ENCODE measurements around the gene RPH3AL. TPM values are rescaled to one million over a fixed set of nuclear protein-coding genes. Genes with fewer than 3 reads are reported as not detected.
"Not testable (repeated sequence)": the region's sequence is repeated elsewhere in the genome, so short reads cannot be mapped to it uniquely, and the experiment has no call there.

RPH3AL gene
- total RNA-seq, 6 donors from 2014 or later, result 33.6 to 93.2 (median 54.3) TPM

- no peaks in the 10 kb centered on the region for H3K9me3 ChIP-seq
- TF ChIP-seq, protein P1, sequence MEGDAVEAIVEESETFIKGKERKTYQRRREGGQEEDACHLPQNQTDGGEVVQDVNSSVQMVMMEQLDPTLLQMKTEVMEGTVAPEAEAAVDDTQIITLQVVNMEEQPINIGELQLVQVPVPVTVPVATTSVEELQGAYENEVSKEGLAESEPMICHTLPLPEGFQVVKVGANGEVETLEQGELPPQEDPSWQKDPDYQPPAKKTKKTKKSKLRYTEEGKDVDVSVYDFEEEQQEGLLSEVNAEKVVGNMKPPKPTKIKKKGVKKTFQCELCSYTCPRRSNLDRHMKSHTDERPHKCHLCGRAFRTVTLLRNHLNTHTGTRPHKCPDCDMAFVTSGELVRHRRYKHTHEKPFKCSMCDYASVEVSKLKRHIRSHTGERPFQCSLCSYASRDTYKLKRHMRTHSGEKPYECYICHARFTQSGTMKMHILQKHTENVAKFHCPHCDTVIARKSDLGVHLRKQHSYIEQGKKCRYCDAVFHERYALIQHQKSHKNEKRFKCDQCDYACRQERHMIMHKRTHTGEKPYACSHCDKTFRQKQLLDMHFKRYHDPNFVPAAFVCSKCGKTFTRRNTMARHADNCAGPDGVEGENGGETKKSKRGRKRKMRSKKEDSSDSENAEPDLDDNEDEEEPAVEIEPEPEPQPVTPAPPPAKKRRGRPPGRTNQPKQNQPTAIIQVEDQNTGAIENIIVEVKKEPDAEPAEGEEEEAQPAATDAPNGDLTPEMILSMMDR (IDR thresholded peaks at IDR 0.05), result no peak
- no peak for TF ChIP-seq POLR2AphosphoS5 (IDR thresholded peaks at IDR 0.05)
- no peaks in the 10 kb centered on the region for H3K27me3 ChIP-seq
- ATAC-seq (ENCODE audit: low FRiP score in 2 of 2) (no peak), DNase-seq (no peak)
- H3K4me1 ChIP-seq, result peaks cover 0 to 12% (median 11%) of the 10 kb centered on the region in 4 donors
- H3K36me3 ChIP-seq, result no peaks in the 10 kb centered on the region
- WGBS, 2 donors, result 84 to 90% methylated on average over 19 of the region's 19 CpGs
- H3K27ac ChIP-seq, result no peak overlapping the region
- H3K4me3 ChIP-seq, result no peak overlapping the region
Observed at GRCh38 chr17:227946-228615, 124.5 kb downstream of the RPH3AL start.

DNA sequence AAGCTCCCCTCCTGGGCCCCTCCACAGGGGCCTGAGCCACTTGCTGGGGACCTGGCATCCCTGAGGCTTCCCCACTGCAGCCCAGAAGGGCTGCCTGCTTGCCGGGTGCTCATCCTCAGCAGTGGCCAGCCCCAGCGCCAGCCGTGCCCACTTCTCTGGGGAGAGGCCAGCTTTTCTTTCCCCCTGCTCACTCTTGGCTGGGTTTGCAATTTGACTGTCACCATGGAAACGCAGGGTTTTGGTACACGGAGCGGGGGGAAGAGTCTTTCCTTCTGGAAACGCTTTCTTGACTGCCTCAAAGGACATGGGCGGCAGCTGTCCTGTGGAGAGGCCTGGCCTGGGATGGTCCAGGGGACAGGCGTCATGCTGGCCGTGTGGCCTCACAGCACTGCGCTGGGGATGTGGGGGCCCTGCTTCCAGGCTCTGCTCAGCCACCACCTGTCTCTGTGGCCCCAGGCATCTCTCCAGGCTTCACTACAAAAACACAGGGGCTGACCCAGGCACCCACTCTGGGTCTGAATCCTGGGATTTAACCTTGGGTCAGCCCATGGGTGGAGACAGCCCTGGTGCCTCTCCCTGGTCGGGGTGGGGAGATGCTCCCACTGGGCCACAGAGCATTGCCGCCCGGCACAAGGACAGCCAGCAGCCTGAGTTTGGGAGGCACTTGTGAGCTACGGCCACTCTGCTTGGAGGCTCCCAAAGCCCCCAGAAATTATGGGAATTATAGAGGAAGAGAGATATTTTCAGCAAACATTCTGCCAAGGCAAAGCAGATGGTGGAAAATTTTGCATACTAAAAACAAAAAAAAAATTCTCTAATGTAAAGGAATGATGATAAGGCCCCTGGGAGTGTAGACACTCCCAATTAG is 125.3 kb downstream of the RPH3AL start:
- no peak for DNase-seq
- H3K27ac ChIP-seq, result no peak overlapping the region
- 69 to 80% methylated on average over 8 to 15 of the region's 15 CpGs for WGBS, 2 donors
- no peaks in the 10 kb centered on the region for H3K9me3 ChIP-seq
- no peaks in the 10 kb centered on the region for H3K36me3 ChIP-seq
- TF ChIP-seq POLR2A (IDR thresholded peaks at IDR 0.05) (no peak), POLR2AphosphoS5 (IDR thresholded peaks at IDR 0.05) (no peak), EP300 (IDR thresholded peaks at IDR 0.05) (no peak)
- TF ChIP-seq, protein P1 (IDR thresholded peaks at IDR 0.05), result no peak
- H3K4me3 ChIP-seq, result no peak overlapping the region
- H3K27me3 ChIP-seq, result no peaks in the 10 kb centered on the region
- H3K4me1 ChIP-seq, result peaks cover 0 to 8% (median 7%) of the 10 kb centered on the region in 4 donors
- no peak for ATAC-seq (ENCODE audit: low FRiP score in 2 of 2)

DNA sequence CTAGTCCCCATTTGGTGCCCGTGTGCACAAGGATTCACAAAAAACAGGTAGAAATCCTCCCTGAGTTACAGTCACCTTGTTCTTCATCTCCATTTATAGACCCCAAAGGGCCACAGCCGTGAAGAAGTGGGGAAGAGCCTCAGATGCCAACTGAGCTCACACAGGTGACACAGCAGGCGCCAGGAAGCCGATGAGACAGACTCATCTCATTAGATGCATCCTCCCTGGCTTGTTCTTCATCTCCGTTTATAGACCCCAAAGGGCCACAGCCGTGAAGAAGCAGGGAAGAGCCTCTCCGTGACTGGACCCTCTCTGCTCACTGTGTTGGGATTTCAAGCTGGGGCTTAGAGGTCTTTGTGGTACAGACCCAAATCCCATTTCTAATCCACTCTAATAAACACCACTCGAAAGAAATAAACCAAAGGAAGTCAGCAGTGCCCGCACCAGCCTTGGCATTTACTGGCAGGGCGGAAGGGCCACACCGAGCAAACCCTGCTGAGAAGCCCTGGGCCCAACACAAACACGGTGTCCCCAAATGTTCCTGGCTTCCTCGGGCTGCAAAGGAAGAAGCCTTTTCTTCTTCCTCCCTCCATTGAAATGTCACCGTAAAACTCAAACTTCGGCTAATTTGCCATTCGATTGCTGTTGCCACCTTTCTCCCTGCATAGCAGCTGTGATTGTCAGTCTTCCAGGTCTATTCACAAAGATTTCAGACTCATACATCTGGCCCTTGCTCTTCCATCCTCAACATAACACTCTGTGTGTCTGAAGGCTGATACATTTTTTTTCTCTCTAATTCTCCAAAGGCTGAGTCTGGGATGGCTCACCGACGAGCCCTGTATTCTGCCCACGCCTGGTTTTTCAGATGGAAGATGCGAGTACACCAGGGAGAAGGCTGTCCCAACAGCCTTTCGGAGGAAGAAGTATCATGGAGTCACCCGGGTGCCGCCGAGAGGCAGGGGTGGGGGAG is 126.2 kb downstream of the RPH3AL start:
- TF ChIP-seq POLR2A (IDR thresholded peaks at IDR 0.05), result no peak
- H3K36me3 ChIP-seq, result no peaks in the 10 kb centered on the region
- H3K4me3 ChIP-seq, result no peak overlapping the region
- no peaks in the 10 kb centered on the region for H3K27me3 ChIP-seq
- DNase-seq, result no peak
- peaks cover 0 to 8% (median 7%) of the 10 kb centered on the region in 4 donors for H3K4me1 ChIP-seq
- no peak for ATAC-seq (ENCODE audit: low FRiP score in 2 of 2)
- 85 to 89% methylated on average over 24 of the region's 24 CpGs for WGBS, 2 donors
- H3K9me3 ChIP-seq, result no peaks in the 10 kb centered on the region
- no peak overlapping the region for H3K27ac ChIP-seq

- DNase-seq (no peak), ATAC-seq (ENCODE audit: low FRiP score in 2 of 2) (peak in 1 of 2 donors; percentile 23)
- H3K36me3 ChIP-seq, result no peaks in the 10 kb centered on the region
- no peaks in the 10 kb centered on the region for H3K27me3 ChIP-seq
- H3K27ac ChIP-seq, result no peak overlapping the region
- peaks cover 0 to 8% (median 7%) of the 10 kb centered on the region in 4 donors for H3K4me1 ChIP-seq
- 92 to 96% methylated on average over 4 to 9 of the region's 9 CpGs for WGBS, 2 donors
- no peaks in the 10 kb centered on the region for H3K9me3 ChIP-seq
- TF ChIP-seq, protein P1 (IDR thresholded peaks at IDR 0.05), result no peak
- TF ChIP-seq POLR2A (IDR thresholded peaks at IDR 0.05) (no peak), POLR2AphosphoS5 (IDR thresholded peaks at IDR 0.05) (no peak), EP300 (IDR thresholded peaks at IDR 0.05) (no peak)
- H3K4me3 ChIP-seq, result no peak overlapping the region
Observed at GRCh38 chr17:225551-225950, 127.1 kb downstream of the RPH3AL start.

DNA sequence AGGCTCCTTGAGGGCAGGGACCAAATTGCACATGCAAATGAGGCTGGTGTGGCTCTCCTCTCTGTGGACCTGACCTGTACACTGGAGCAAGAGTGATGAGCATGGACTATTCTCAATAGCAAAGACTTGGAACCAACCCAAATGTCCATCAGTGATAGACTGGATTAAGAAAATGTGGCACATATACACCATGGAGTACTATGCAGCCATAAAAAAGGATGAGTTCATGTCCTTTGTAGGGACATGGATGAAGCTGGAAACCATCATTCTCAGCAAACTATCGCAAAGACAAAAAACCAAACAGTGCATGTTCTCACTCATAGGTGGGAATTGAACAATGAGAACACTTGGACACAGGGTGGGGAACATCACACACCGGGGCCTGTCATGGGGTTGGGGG is 128.0 kb downstream of the RPH3AL start:
- H3K27me3 ChIP-seq; H3K9me3 ChIP-seq; H3K4me3 ChIP-seq; H3K27ac ChIP-seq; H3K4me1 ChIP-seq; ATAC-seq (ENCODE audit: low FRiP score in 2 of 2); DNase-seq; H3K36me3 ChIP-seq: not testable (repeated sequence)
- 94 to 100% methylated on average over 2 of the region's 2 CpGs for WGBS, 2 donors
